Measurements from ENCODE around the gene UNC13D.
A peak's percentile ranks its signal among the peaks of the same experiment; 100 is the strongest.

Gene UNC13D

GRCh38 chr17:75836605-75837004 lies 7.6 kb downstream of the UNC13D start:
- CTCF ChIA-PET: interaction anchor here (0.6 to 2.0 kb wide), 4 partner anchors 9 to 173 kb away, joined by 5 to 13 read pairs (median 6); no protein-coding TSS in a partner anchor
- H3K4me3 ChIP-seq (ENCODE audit: low read depth, low read length): no peak overlapping the region
- H3K4me1 ChIP-seq (ENCODE audit: control insufficient read depth, insufficient read depth, low read length): no peaks in the 10 kb centered on the region
- TF ChIP-seq ZNF791 (tag by site-specific recombination; IDR thresholded peaks at IDR 0.05) (no peak), GFI1B (tag by site-specific recombination; IDR thresholded peaks at IDR 0.05) (no peak), ZNF792 (tag by site-specific recombination; IDR thresholded peaks at IDR 0.05) (no peak), ZSCAN16 (tag by site-specific recombination; IDR thresholded peaks at IDR 0.05) (no peak), PRDM10 (tag by site-specific recombination; IDR thresholded peaks at IDR 0.05) (no peak)
- H3K27ac ChIP-seq (ENCODE audit: extremely low read depth, low read depth, low read length): no peak overlapping the region
- POLR2A ChIA-PET: interaction anchor here (1.9 kb wide), 1 partner anchor 19 kb away, joined by 5 read pairs; the partner anchor contains the start of gene WBP2
- H3K9me3 ChIP-seq (ENCODE audit: control insufficient read depth, insufficient read depth, low read depth, low read length): no peaks in the 10 kb centered on the region
- no peaks in the 10 kb centered on the region for H3K36me3 ChIP-seq (ENCODE audit: control insufficient read depth in 2 of 2, insufficient read depth in 1 of 2, low read length in 2 of 2)

- no peaks in the 10 kb centered on the region for H3K9me3 ChIP-seq (ENCODE audit: control insufficient read depth, insufficient read depth, low read depth, low read length)
- no peak for TF ChIP-seq ZNF544 (tag by site-specific recombination; IDR thresholded peaks at IDR 0.05)
- TF ChIP-seq ZFP69B (tag by site-specific recombination; IDR thresholded peaks at IDR 0.05): 0 out of 2 replicates have a peak, but pooled peaks have one; percentile 38
- H3K36me3 ChIP-seq (ENCODE audit: control insufficient read depth in 2 of 2, insufficient read depth in 1 of 2, low read length in 2 of 2): no peaks in the 10 kb centered on the region
- ChIA-PET CTCF (no interaction called here), POLR2A (interaction anchor here (1.0 kb wide), 1 partner anchor 56 kb away, joined by 4 read pairs; no protein-coding TSS in a partner anchor)
- H3K4me3 ChIP-seq (ENCODE audit: low read depth, low read length): no peak overlapping the region
- no peaks in the 10 kb centered on the region for H3K4me1 ChIP-seq (ENCODE audit: control insufficient read depth, insufficient read depth, low read length)
- no peak overlapping the region for H3K27ac ChIP-seq (ENCODE audit: extremely low read depth, low read depth, low read length)
Measured at GRCh38 chr17:75835654-75835987, 8.6 kb downstream of the UNC13D start.

GRCh38 chr17:75834928-75835653 lies 9.1 kb downstream of the UNC13D start:
- ChIA-PET POLR2A (interaction anchor here (1.0 to 1.3 kb wide), 2 partner anchors 55 kb away, joined by 4 read pairs; no protein-coding TSS in a partner anchor), CTCF (no interaction called here)
- TF ChIP-seq KLF9 (tag by site-specific recombination; IDR thresholded peaks at IDR 0.05; ENCODE audit: low read depth) (peak; percentile 41; the same call in 1 of the 2 replicates), ZNF416 (tag by site-specific recombination; IDR thresholded peaks at IDR 0.05) (no peak)
- H3K4me3 ChIP-seq (ENCODE audit: low read depth, low read length): no peak overlapping the region
- H3K27ac ChIP-seq (ENCODE audit: extremely low read depth, low read depth, low read length): no peak overlapping the region
- H3K9me3 ChIP-seq (ENCODE audit: control insufficient read depth, insufficient read depth, low read depth, low read length): no peaks in the 10 kb centered on the region
- H3K36me3 ChIP-seq (ENCODE audit: control insufficient read depth in 2 of 2, insufficient read depth in 1 of 2, low read length in 2 of 2): no peaks in the 10 kb centered on the region
- no peaks in the 10 kb centered on the region for H3K4me1 ChIP-seq (ENCODE audit: control insufficient read depth, insufficient read depth, low read length)

GRCh38 chr17:75834279-75834920 lies 9.8 kb downstream of the UNC13D start:
- Histone ChIP-seq H3K4me1 (ENCODE audit: control insufficient read depth, insufficient read depth, low read length) (no peaks in the 10 kb centered on the region), H3K4me3 (ENCODE audit: low read depth, low read length) (no peak overlapping the region), H3K27ac (ENCODE audit: extremely low read depth, low read depth, low read length) (no peak overlapping the region), H3K9me3 (ENCODE audit: control insufficient read depth, insufficient read depth, low read depth, low read length) (no peaks in the 10 kb centered on the region), H3K36me3 (ENCODE audit: control insufficient read depth in 2 of 2, insufficient read depth in 1 of 2, low read length in 2 of 2) (no peaks in the 10 kb centered on the region)
- ChIA-PET POLR2A (interaction anchor here (1.3 kb wide), 1 partner anchor 54 kb away, joined by 4 read pairs; no protein-coding TSS in a partner anchor), CTCF (interaction anchor here (1.1 kb wide), 1 partner anchor 14 kb away, joined by 3 read pairs; no protein-coding TSS in a partner anchor)
- TF ChIP-seq SCRT2 (tag by site-specific recombination; IDR thresholded peaks at IDR 0.05) (peak; percentile 84), ZNF560 (tag by site-specific recombination; IDR thresholded peaks at IDR 0.05; ENCODE audit: borderline replicate concordance) (no peak), ZNF837 (tag by site-specific recombination; IDR thresholded peaks at IDR 0.05) (no peak), ZNF76 (tag by site-specific recombination; IDR thresholded peaks at IDR 0.05; ENCODE audit: borderline replicate concordance, low read depth) (no peak), ZNF600 (tag by site-specific recombination; IDR thresholded peaks at IDR 0.05) (0 out of 2 replicates have a peak, but pooled peaks have one; percentile 52), ZNF785 (tag by site-specific recombination; IDR thresholded peaks at IDR 0.05) (no peak), ZNF530 (tag by site-specific recombination; IDR thresholded peaks at IDR 0.05; ENCODE audit: low read depth) (no peak), ZBTB17 (tag by site-specific recombination; IDR thresholded peaks at IDR 0.05) (no peak), SCRT1 (tag by site-specific recombination; IDR thresholded peaks at IDR 0.05; ENCODE audit: borderline replicate concordance) (peak; percentile 68; the same call in 1 of the 2 replicates), ZNF133 (tag by site-specific recombination; IDR thresholded peaks at IDR 0.05) (no peak), ZNF292 (tag by site-specific recombination; IDR thresholded peaks at IDR 0.05; ENCODE audit: borderline replicate concordance, low read depth) (no peak)

All from HEK293 (cell line).